Upper lobe of left lung (tissue), 6 donors: Measurements from ENCODE around the gene FGB. TPM values are rescaled to one million over a fixed set of nuclear protein-coding genes. Genes with fewer than 3 reads are reported as not detected.
A peak's percentile ranks its signal among the peaks of the same experiment; 100 is the strongest.

Source experiments
- ATAC-seq, 2 donors: fragments of 200-7000 bp; cut with Tn5 transposase; one replicate each; pipeline ENCODE4 v1.9.1; 2022; ENCODE audit warnings: mild to moderate bottlenecking in 2 of 2, moderate library complexity in 2 of 2; ENCODE audit not compliant: low FRiP score in 2 of 2
- DNase-seq, 2 donors: peaks; one replicate each; pipeline ENCODE4 v3.0.0-alpha.2; 2019 to 2020
- H3K27ac ChIP-seq, 4 donors: fragments of 200-600 bp; sonication (generic); one replicate each; pipeline ENCODE4 v1.5.1; 2016 to 2019
- H3K27me3 ChIP-seq, 4 donors: fragments of 200-600 bp; sonication (generic); one replicate each; pipeline ENCODE4 v1.5.1; 2017 to 2019
- H3K36me3 ChIP-seq, 4 donors: fragments of 200-600 bp; sonication (generic); one replicate each; pipeline ENCODE4 v1.5.1; 2016 to 2019
- H3K4me1 ChIP-seq, 4 donors: fragments of 200-600 bp; sonication (generic); one replicate each; pipeline ENCODE4 v1.5.1; 2018 to 2019
- H3K4me3 ChIP-seq, 4 donors: fragments of 200-600 bp; sonication (generic); one replicate each; pipeline ENCODE4 v1.5.1; 2017 to 2019; ENCODE audit warnings: mild to moderate bottlenecking in 2 of 4, moderate library complexity in 1 of 4
- H3K9me3 ChIP-seq, 4 donors: fragments of 200-600 bp; sonication (generic); one replicate each; pipeline ENCODE4 v1.5.1; 2018 to 2019
- EP300 ChIP-seq, 4 donors: sonication (generic); formaldehyde crosslinking; IDR thresholded peaks; one replicate each; pipeline ENCODE4 v1.5.1; 2017; ENCODE audit warnings: antibody characterized with exemption in 4 of 4, control low read depth in 2 of 4
- POLR2A ChIP-seq, 4 donors: fragments of 450-650 bp; IDR thresholded peaks; one replicate each; pipeline ENCODE4 v1.5.1; 2016 to 2017; ENCODE audit warnings: antibody characterized with exemption in 4 of 4, mild to moderate bottlenecking in 2 of 4
- POLR2AphosphoS5 ChIP-seq, 2 donors: sonication (generic); formaldehyde crosslinking; IDR thresholded peaks; one replicate each; pipeline ENCODE4 v1.5.1; 2017; ENCODE audit warnings: antibody characterized with exemption in 2 of 2
- WGBS, 2 donors: methylation state at CpG; one replicate each; pipeline ENCODE4 v1.1.5; 2017 to 2018; 5-methylcytosine and 5-hydroxymethylcytosine counted together
- total RNA-seq, 6 donors: library from RNA; depleted of rRNA in 4 of 6; stranded (reverse); fragments of >200 nt in 4 of 6; gene quantifications; one replicate each; pipeline versions ENCODE4 v1.1.0 to v1.2.1, GENCODE V29; 2016 to 2021
- TF ChIP-seq, protein P1 (sequence below), 6 experiments: fragments of 450-650 bp in 4 of 6; fragments of 200-600 bp in 2 of 6; sonication (generic) in 2 of 6; IDR thresholded peaks; one replicate each; pipeline ENCODE4 v1.5.1; 2016 to 2019; ENCODE audit warnings: antibody characterized with exemption in 6 of 6
- donor health status: DM: no; HTN: no; CAD: no; lungs with moderate emphysema.
- donor health status: DM: no; HTN: yes; CAD: no; lungs with severe emphysema.

FGB gene
- total RNA-seq, 6 donors from 2014 or later: 2.2 to 3.9 TPM; not detected in 4

DNA sequence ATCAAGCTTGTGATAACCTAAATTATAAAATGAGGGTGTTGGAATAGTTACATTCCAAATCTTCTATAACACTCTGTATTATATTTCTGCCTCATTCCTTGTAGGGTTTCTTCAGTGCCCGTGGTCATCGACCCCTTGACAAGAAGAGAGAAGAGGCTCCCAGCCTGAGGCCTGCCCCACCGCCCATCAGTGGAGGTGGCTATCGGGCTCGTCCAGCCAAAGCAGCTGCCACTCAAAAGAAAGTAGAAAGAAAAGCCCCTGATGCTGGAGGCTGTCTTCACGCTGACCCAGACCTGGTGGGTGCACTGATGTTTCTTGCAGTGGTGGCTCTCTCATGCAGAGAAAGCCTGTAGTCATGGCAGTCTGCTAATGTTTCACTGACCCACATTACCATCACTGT lies 2.9 kb downstream of the FGB start:
- Histone ChIP-seq H3K36me3 (no peaks in the 10 kb centered on the region), H3K9me3 (no peaks in the 10 kb centered on the region), H3K4me1 (no peaks in the 10 kb centered on the region), H3K4me3 (no peak overlapping the region), H3K27me3 (no peaks in the 10 kb centered on the region), H3K27ac (no peak overlapping the region)
- 91 to 98% methylated on average over 6 of the region's 6 CpGs for WGBS, 2 donors
- TF ChIP-seq POLR2AphosphoS5 (IDR thresholded peaks at IDR 0.05): no peak
- TF ChIP-seq, protein P1, sequence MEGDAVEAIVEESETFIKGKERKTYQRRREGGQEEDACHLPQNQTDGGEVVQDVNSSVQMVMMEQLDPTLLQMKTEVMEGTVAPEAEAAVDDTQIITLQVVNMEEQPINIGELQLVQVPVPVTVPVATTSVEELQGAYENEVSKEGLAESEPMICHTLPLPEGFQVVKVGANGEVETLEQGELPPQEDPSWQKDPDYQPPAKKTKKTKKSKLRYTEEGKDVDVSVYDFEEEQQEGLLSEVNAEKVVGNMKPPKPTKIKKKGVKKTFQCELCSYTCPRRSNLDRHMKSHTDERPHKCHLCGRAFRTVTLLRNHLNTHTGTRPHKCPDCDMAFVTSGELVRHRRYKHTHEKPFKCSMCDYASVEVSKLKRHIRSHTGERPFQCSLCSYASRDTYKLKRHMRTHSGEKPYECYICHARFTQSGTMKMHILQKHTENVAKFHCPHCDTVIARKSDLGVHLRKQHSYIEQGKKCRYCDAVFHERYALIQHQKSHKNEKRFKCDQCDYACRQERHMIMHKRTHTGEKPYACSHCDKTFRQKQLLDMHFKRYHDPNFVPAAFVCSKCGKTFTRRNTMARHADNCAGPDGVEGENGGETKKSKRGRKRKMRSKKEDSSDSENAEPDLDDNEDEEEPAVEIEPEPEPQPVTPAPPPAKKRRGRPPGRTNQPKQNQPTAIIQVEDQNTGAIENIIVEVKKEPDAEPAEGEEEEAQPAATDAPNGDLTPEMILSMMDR (IDR thresholded peaks at IDR 0.05): no peak
- TF ChIP-seq EP300 (IDR thresholded peaks at IDR 0.05): no peak
- peak in 1 of 2 donors; percentile 25 for DNase-seq
- no peak for ATAC-seq

DNA sequence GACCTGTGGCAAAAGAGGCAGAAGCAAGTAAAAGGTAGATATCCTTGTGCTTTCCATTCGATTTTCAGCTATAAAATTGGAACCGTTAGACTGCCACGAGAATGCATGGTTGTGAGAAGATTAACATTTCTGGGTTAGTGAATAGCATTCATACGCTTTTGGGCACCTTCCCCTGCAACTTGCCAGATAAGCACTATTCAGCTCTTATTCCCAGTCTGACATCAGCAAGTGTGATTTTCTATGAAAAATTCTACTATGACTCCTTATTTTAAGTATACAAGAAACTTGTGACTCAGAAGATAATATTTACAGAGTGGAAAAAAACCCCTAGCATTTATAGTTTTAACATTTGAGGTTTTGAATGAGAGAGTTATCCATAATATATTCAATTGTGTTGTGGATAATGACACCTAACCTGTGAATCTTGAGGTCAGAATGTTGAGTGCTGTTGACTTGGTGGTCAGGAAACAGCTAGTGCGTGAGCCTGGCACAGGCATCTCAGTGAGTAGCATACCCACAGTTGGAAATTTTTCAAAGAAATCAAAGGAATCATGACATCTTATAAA lies 3.9 kb downstream of the FGB start:
- ATAC-seq: no peak
- 76 to 83% methylated on average over 5 of the region's 5 CpGs for WGBS, 2 donors
- TF ChIP-seq POLR2A (IDR thresholded peaks at IDR 0.05): no peak
- TF ChIP-seq, protein P1 (IDR thresholded peaks at IDR 0.05): no peak
- no peak for TF ChIP-seq POLR2AphosphoS5 (IDR thresholded peaks at IDR 0.05)
- TF ChIP-seq EP300 (IDR thresholded peaks at IDR 0.05): no peak

DNA sequence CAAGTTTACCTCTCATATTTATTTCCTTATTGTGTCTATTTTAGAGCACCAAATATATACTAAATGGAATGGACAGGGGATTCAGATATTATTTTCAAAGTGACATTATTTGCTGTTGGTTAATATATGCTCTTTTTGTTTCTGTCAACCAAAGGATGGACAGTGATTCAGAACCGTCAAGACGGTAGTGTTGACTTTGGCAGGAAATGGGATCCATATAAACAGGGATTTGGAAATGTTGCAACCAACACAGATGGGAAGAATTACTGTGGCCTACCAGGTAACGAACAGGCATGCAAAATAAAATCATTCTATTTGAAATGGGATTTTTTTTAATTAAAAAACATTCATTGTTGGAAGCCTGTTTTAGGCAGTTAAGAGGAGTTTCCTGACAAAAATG lies 6.2 kb downstream of the FGB start:
- H3K4me3 ChIP-seq: no peak overlapping the region
- no peaks in the 10 kb centered on the region for H3K9me3 ChIP-seq
- no peak for DNase-seq
- H3K4me1 ChIP-seq: no peaks in the 10 kb centered on the region
- H3K36me3 ChIP-seq: no peaks in the 10 kb centered on the region
- ATAC-seq: no peak
- no peaks in the 10 kb centered on the region for H3K27me3 ChIP-seq
- H3K27ac ChIP-seq: no peak overlapping the region
- 34 to 42% methylated on average over 3 of the region's 3 CpGs for WGBS, 2 donors
- TF ChIP-seq, protein P1 (IDR thresholded peaks at IDR 0.05): no peak
- TF ChIP-seq POLR2A (IDR thresholded peaks at IDR 0.05): no peak
- no peak for TF ChIP-seq POLR2AphosphoS5 (IDR thresholded peaks at IDR 0.05)
- no peak for TF ChIP-seq EP300 (IDR thresholded peaks at IDR 0.05)

More for the DNA sequence above, 3.9 kb downstream of the FGB start:
- no peaks in the 10 kb centered on the region for H3K4me1 ChIP-seq
- DNase-seq: no peak
- no peak overlapping the region for H3K4me3 ChIP-seq
- no peaks in the 10 kb centered on the region for H3K9me3 ChIP-seq
- no peaks in the 10 kb centered on the region for H3K27me3 ChIP-seq
- H3K36me3 ChIP-seq: no peaks in the 10 kb centered on the region
- H3K27ac ChIP-seq: no peak overlapping the region

DNA sequence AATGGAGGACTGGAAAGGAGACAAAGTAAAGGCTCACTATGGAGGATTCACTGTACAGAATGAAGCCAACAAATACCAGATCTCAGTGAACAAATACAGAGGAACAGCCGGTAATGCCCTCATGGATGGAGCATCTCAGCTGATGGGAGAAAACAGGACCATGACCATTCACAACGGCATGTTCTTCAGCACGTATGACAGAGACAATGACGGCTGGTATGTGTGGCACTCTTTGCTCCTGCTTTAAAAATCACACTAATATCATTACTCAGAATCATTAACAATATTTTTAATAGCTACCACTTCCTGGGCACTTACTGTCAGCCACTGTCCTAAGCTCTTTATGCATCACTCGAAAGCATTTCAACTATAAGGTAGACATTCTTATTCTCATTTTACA lies 6.8 kb downstream of the FGB start:
- Histone ChIP-seq H3K36me3 (no peaks in the 10 kb centered on the region), H3K27me3 (no peaks in the 10 kb centered on the region), H3K9me3 (no peaks in the 10 kb centered on the region), H3K4me3 (no peak overlapping the region), H3K27ac (no peak overlapping the region), H3K4me1 (no peaks in the 10 kb centered on the region)
- ATAC-seq (no peak), DNase-seq (no peak)
- TF ChIP-seq EP300 (IDR thresholded peaks at IDR 0.05) (no peak), POLR2AphosphoS5 (IDR thresholded peaks at IDR 0.05) (no peak), POLR2A (IDR thresholded peaks at IDR 0.05) (no peak)
- TF ChIP-seq, protein P1 (IDR thresholded peaks at IDR 0.05): no peak
- 91 to 92% methylated on average over 5 of the region's 5 CpGs for WGBS, 2 donors

DNA sequence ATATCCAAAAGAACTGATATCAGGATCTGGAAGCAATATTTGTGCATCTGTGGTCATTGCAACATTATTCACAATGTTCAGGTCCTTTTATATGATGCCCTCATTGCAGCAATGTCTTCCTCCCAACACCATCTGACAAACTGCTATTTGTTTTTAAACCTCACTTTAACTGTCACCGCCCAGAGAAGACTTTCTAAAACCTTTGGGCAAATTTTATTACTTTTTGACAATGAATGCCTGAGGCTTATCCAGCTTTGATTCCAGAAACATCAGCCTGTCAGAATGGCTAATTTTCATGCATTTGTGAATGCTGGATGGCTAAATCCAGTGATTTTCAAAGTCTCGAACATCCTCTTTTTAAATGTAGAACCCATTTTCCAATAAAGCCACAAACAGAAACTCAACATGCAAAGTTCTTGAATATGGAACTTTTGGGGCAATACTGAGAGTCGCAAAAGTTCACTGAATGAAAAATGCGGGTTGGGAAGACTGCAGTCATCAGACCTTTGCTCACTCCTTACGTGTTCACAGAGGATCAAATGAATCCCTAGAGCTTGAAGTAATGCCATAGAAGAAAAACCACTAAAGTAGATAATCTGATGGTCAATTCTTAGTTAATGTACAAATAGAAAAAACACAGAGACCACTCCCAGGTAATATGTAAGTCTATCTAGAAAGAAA lies 10.5 kb downstream of the FGB start:
- DNase-seq: no peak
- Histone ChIP-seq H3K27ac (no peak overlapping the region), H3K36me3 (no peaks in the 10 kb centered on the region), H3K9me3 (no peaks in the 10 kb centered on the region), H3K4me3 (no peak overlapping the region), H3K27me3 (no peaks in the 10 kb centered on the region), H3K4me1 (no peaks in the 10 kb centered on the region)
- TF ChIP-seq, protein P1 (IDR thresholded peaks at IDR 0.05): no peak
- TF ChIP-seq EP300 (IDR thresholded peaks at IDR 0.05) (no peak), POLR2A (IDR thresholded peaks at IDR 0.05) (no peak), POLR2AphosphoS5 (IDR thresholded peaks at IDR 0.05) (no peak)
- ATAC-seq: no peak
- whole genome bisulfite sequencing, 2 donors: 84 to 92% methylated on average over 5 of the region's 5 CpGs
